K562 (cell line): ENCODE results near the gene NEMP2. TPM values are rescaled to one million over a fixed set of nuclear protein-coding genes. Genes with fewer than 3 reads are reported as not detected.
A peak's percentile ranks its signal among the peaks of the same experiment; 100 is the strongest.

Experiments used
- CREB5 ChIP-seq: fragments of 250-450 bp; sonication (Bioruptor Pico); IDR thresholded peaks from 2 replicates; pipeline ENCODE4 v1.5.0; 2020; ENCODE audit warnings: mild to moderate bottlenecking
- ETV6 ChIP-seq, 3 experiments: fragments of 150-350 bp in 1 of 3; sonication (generic) in 1 of 3; formaldehyde crosslinking in 1 of 3; IDR thresholded peaks; 2 replicates each; pipeline versions ENCODE4 v1.6.1 to v1.8.0; 2014 to 2022; ENCODE audit warnings: borderline replicate concordance in 2 of 3, low read depth in 2 of 3, antibody characterized with exemption in 1 of 3, low read length in 1 of 3, mild to moderate bottlenecking in 1 of 3, missing genetic modification reagents in 1 of 3
- GTF2A2 ChIP-seq: IDR thresholded peaks from 2 replicates; pipeline ENCODE4 v1.6.1; 2016; ENCODE audit warnings: mild to moderate bottlenecking, missing genetic modification characterization, missing compliant biosample characterization
- KAT2B ChIP-seq: IDR thresholded peaks from one replicate; pipeline ENCODE4 v1.6.1; 2012; ENCODE audit warnings: low read depth, mild to moderate bottlenecking, control low read depth, inconsistent platforms, low read length, moderate library complexity
- SMAD1 ChIP-seq: fragments of 150-350 bp; IDR thresholded peaks from 2 replicates; pipeline ENCODE4 v1.6.1; 2014; ENCODE audit warnings: low read length, low read depth; ENCODE audit not compliant: partially characterized antibody
- STAT5A ChIP-seq: IDR thresholded peaks from 2 replicates; pipeline ENCODE4 v1.6.1; 2012; ENCODE audit warnings: low read length, inconsistent platforms, borderline replicate concordance
- YBX1 ChIP-seq: fragments of 450-650 bp; IDR thresholded peaks from 2 replicates; pipeline ENCODE4 v1.7.1; 2016; ENCODE audit warnings: mild to moderate bottlenecking
- ZNF263 ChIP-seq: sonication (generic); formaldehyde crosslinking; IDR thresholded peaks from 2 replicates; pipeline ENCODE4 v1.8.0; 2022; ENCODE audit warnings: mild to moderate bottlenecking, missing genetic modification reagents, borderline replicate concordance
- ZNF586 ChIP-seq: fragments of 450-650 bp; formaldehyde crosslinking; conservative IDR thresholded peaks from 2 replicates; pipeline ENCODE4 v1.4.0; 2020; ENCODE audit warnings: mild to moderate bottlenecking, moderate library complexity
- polyA plus RNA-seq, 8 experiments: library from polyadenylated mRNA; depleted of rRNA in 4 of 8; stranded (reverse) in 5 of 8; unstranded in 3 of 8; fragments of >200 nt; fragmentation: Nextera tagmentation in 2 of 8; fragmentation: Illumina TruSeq in 1 of 8; extraction: Ambion mirVana in 2 of 8; extraction: Trizol in 1 of 8; gene quantifications; 2 replicates each; pipeline versions ENCODE4 v1.2.1 to v1.2.3, GENCODE V29; 2011 to 2014; ENCODE audit warnings: inconsistent platforms in 1 of 8, missing spikeins in 1 of 8
- total RNA-seq, 7 experiments: library from RNA; depleted of rRNA in 6 of 7; stranded (reverse); fragments of >200 nt in 6 of 7; fragmentation: Illumina TruSeq in 2 of 7; extraction: Trizol in 2 of 7; gene quantifications; 2 replicates each; pipeline versions ENCODE4 v1.2.1 to v1.2.3, GENCODE V29; 2011 to 2021; ENCODE audit warnings: low replicate concordance in 1 of 7
- TF ChIP-seq, protein P1 (sequence below): fragments of 450-650 bp; IDR thresholded peaks from 2 replicates; pipeline ENCODE4 v1.6.1; 2016; ENCODE audit warnings: mild to moderate bottlenecking, moderate library complexity
- TF ChIP-seq, protein P2 (sequence below): sonication (generic); formaldehyde crosslinking; IDR thresholded peaks from 2 replicates; pipeline ENCODE4 v1.5.0; 2020; ENCODE audit warnings: missing genetic modification reagents
- TF ChIP-seq, protein P3 (sequence below), 2 experiments: fragments of 200-800 bp in 1 of 2; sonication (Bioruptor generic) in 1 of 2; sonication (generic) in 1 of 2; formaldehyde crosslinking in 1 of 2; IDR thresholded peaks in 1 of 2; conservative IDR thresholded peaks in 1 of 2; 2 replicates each; pipeline versions ENCODE4 v1.5.0 to v1.6.1; 2016 to 2020; ENCODE audit warnings: missing compliant biosample characterization in 1 of 2, missing genetic modification characterization in 1 of 2, missing genetic modification reagents in 1 of 2

NEMP2 gene
- total and polyA plus RNA-seq, 9 of the 15 experiments (the other 6 are each of a cell fraction or from before 2014, with no cell fraction given): 0.32 to 3.0 (median 1.7) TPM

DNA sequence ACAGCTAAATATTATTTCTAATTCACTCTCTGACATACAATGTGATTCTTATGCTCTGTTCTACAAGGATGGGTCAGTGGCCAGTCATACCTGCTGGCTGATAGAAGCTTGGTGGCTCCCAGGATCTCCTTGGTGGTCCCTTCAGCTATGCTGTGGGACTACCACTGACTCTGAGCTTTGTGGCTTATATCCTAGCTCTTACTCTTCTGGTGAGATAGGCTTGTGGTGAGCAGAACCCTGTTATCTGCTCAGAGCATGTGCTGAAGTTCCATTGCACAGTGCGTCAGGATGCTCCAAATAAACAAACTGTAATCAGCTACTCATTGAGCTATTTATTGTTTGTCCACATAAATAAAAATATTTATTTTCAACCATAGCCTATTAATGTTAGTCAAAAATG is 74.6 kb downstream of the NEMP2 start (continued):
- TF ChIP-seq ETV6 (IDR thresholded peaks at IDR 0.05; ENCODE audit: borderline replicate concordance in 1 of 2, low read depth in 2 of 2, low read length in 1 of 2): no peak
- TF ChIP-seq ETV6 (CRISPR knock-in tag; IDR thresholded peaks at IDR 0.05; ENCODE audit: borderline replicate concordance): no peak
- no peak for TF ChIP-seq GTF2A2 (tag)
- TF ChIP-seq, protein P1, sequence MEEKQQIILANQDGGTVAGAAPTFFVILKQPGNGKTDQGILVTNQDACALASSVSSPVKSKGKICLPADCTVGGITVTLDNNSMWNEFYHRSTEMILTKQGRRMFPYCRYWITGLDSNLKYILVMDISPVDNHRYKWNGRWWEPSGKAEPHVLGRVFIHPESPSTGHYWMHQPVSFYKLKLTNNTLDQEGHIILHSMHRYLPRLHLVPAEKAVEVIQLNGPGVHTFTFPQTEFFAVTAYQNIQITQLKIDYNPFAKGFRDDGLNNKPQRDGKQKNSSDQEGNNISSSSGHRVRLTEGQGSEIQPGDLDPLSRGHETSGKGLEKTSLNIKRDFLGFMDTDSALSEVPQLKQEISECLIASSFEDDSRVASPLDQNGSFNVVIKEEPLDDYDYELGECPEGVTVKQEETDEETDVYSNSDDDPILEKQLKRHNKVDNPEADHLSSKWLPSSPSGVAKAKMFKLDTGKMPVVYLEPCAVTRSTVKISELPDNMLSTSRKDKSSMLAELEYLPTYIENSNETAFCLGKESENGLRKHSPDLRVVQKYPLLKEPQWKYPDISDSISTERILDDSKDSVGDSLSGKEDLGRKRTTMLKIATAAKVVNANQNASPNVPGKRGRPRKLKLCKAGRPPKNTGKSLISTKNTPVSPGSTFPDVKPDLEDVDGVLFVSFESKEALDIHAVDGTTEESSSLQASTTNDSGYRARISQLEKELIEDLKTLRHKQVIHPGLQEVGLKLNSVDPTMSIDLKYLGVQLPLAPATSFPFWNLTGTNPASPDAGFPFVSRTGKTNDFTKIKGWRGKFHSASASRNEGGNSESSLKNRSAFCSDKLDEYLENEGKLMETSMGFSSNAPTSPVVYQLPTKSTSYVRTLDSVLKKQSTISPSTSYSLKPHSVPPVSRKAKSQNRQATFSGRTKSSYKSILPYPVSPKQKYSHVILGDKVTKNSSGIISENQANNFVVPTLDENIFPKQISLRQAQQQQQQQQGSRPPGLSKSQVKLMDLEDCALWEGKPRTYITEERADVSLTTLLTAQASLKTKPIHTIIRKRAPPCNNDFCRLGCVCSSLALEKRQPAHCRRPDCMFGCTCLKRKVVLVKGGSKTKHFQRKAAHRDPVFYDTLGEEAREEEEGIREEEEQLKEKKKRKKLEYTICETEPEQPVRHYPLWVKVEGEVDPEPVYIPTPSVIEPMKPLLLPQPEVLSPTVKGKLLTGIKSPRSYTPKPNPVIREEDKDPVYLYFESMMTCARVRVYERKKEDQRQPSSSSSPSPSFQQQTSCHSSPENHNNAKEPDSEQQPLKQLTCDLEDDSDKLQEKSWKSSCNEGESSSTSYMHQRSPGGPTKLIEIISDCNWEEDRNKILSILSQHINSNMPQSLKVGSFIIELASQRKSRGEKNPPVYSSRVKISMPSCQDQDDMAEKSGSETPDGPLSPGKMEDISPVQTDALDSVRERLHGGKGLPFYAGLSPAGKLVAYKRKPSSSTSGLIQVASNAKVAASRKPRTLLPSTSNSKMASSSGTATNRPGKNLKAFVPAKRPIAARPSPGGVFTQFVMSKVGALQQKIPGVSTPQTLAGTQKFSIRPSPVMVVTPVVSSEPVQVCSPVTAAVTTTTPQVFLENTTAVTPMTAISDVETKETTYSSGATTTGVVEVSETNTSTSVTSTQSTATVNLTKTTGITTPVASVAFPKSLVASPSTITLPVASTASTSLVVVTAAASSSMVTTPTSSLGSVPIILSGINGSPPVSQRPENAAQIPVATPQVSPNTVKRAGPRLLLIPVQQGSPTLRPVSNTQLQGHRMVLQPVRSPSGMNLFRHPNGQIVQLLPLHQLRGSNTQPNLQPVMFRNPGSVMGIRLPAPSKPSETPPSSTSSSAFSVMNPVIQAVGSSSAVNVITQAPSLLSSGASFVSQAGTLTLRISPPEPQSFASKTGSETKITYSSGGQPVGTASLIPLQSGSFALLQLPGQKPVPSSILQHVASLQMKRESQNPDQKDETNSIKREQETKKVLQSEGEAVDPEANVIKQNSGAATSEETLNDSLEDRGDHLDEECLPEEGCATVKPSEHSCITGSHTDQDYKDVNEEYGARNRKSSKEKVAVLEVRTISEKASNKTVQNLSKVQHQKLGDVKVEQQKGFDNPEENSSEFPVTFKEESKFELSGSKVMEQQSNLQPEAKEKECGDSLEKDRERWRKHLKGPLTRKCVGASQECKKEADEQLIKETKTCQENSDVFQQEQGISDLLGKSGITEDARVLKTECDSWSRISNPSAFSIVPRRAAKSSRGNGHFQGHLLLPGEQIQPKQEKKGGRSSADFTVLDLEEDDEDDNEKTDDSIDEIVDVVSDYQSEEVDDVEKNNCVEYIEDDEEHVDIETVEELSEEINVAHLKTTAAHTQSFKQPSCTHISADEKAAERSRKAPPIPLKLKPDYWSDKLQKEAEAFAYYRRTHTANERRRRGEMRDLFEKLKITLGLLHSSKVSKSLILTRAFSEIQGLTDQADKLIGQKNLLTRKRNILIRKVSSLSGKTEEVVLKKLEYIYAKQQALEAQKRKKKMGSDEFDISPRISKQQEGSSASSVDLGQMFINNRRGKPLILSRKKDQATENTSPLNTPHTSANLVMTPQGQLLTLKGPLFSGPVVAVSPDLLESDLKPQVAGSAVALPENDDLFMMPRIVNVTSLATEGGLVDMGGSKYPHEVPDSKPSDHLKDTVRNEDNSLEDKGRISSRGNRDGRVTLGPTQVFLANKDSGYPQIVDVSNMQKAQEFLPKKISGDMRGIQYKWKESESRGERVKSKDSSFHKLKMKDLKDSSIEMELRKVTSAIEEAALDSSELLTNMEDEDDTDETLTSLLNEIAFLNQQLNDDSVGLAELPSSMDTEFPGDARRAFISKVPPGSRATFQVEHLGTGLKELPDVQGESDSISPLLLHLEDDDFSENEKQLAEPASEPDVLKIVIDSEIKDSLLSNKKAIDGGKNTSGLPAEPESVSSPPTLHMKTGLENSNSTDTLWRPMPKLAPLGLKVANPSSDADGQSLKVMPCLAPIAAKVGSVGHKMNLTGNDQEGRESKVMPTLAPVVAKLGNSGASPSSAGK: no peak
- TF ChIP-seq YBX1: no peak
- TF ChIP-seq KAT2B: no peak
- TF ChIP-seq, protein P2, sequence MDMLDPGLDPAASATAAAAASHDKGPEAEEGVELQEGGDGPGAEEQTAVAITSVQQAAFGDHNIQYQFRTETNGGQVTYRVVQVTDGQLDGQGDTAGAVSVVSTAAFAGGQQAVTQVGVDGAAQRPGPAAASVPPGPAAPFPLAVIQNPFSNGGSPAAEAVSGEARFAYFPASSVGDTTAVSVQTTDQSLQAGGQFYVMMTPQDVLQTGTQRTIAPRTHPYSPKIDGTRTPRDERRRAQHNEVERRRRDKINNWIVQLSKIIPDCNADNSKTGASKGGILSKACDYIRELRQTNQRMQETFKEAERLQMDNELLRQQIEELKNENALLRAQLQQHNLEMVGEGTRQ (CRISPR knock-in tag): no peak
- TF ChIP-seq, protein P3, sequence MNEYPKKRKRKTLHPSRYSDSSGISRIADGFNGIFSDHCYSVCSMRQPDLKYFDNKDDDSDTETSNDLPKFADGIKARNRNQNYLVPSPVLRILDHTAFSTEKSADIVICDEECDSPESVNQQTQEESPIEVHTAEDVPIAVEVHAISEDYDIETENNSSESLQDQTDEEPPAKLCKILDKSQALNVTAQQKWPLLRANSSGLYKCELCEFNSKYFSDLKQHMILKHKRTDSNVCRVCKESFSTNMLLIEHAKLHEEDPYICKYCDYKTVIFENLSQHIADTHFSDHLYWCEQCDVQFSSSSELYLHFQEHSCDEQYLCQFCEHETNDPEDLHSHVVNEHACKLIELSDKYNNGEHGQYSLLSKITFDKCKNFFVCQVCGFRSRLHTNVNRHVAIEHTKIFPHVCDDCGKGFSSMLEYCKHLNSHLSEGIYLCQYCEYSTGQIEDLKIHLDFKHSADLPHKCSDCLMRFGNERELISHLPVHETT (CRISPR knock-in tag; conservative IDR thresholded peaks at IDR 0.05 in 1 of 2, IDR thresholded peaks at IDR 0.05 in 1 of 2): no peak
- TF ChIP-seq STAT5A: peak; percentile 86
- TF ChIP-seq SMAD1: no peak
- no peak for TF ChIP-seq CREB5 (CRISPR knock-in tag)
- no peak for TF ChIP-seq ZNF586 (CRISPR knock-in tag)
- no peak for TF ChIP-seq ZNF263
